Urinary bladder (tissue), 4 donors: Measurements from ENCODE around the gene DPP7. TPM values are rescaled to one million over a fixed set of nuclear protein-coding genes. Genes with fewer than 3 reads are reported as not detected.
A peak's percentile ranks its signal among the peaks of the same experiment; 100 is the strongest.
"Not testable (repeated sequence)": the region's sequence is repeated elsewhere in the genome, so short reads cannot be mapped to it uniquely, and the experiment has no call there.

Experiments
- DNase-seq: peaks from one replicate; pipeline ENCODE4 v3.0.0-alpha.2; 2015; ENCODE audit errors: extremely low spot score
- H3K27ac ChIP-seq: one replicate; pipeline ENCODE4 v1.5.1; 2013; ENCODE audit warnings: low read depth, mild to moderate bottlenecking, moderate library complexity
- H3K36me3 ChIP-seq: one replicate; pipeline ENCODE4 v1.6.1; 2013; ENCODE audit warnings: mild to moderate bottlenecking, moderate library complexity; ENCODE audit not compliant: insufficient read depth
- H3K4me1 ChIP-seq: one replicate; pipeline ENCODE4 v1.6.1; 2013; ENCODE audit warnings: mild to moderate bottlenecking, moderate library complexity; ENCODE audit not compliant: insufficient read depth
- H3K4me3 ChIP-seq: one replicate; pipeline ENCODE4 v1.5.1; 2013; ENCODE audit warnings: low read depth, low read length
- WGBS: extraction: QIAGEN DNeasy Blood & Tissue Kit; methylation state at CpG from one replicate; pipeline ENCODE4 v1.1.7; 2013; 5-methylcytosine and 5-hydroxymethylcytosine counted together
- polyA plus RNA-seq: library from polyadenylated mRNA; stranded (reverse); fragments of 200-250 nt; gene quantifications from one replicate; pipeline ENCODE4 v1.2.3, GENCODE V29; 2013
- total RNA-seq: library from RNA; depleted of rRNA; stranded (reverse); fragments of >200 nt; gene quantifications from one replicate; pipeline ENCODE4 v1.2.3, GENCODE V29; 2014
- donor health status: healthy with polysubstance abuse.
- donor health status: healthy.

DPP7 gene
- total and polyA plus RNA-seq, 2 donors, result 18.5 to 162 TPM

- 75% methylated on average over 17 of the region's 17 CpGs for WGBS
- no peak for DNase-seq
Observed at GRCh38 chr9:137141050-137141810, 26.7 kb upstream of the DPP7 start.

DNA sequence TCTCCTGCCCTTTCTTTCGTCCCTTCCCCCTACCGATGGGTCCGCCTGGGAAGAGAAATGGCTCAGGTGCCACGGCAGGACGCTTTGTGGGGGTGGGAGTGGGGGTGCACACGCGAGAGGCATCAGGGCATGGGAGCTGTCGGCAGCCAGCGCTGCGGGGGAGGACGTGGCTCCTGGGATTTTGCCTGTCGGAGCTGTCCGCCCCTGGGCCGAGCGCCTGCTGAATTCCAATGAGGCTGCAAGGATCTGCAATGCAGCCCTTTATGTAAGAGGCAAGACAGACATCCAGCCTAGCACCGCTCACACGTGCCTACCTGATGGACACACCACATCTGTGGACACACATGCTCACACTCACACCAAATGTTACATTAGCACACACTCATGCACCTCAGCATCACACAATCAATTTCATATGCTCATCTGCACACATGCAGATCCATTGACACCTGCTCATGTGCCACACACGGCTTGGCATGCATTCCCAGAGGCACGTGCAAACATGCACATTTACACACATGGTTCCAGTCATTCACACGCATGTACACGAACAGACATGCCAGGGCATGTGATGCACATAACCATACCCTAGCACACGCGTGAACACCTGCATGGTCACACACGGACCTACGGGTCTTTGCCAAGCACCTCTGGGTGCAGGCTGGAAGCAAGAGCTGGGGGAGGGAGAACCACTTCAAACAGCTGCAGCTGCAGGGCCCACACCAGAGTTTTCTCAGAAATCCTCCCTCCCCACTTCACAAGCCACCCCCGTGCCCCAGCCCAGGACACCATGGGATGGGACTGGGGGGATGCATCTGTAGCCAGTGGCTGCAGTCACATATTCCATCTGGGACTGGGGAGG lies 25.8 kb upstream of the DPP7 start:
- H3K4me3 ChIP-seq, result no peak overlapping the region
- WGBS, result 57% methylated on average over 26 of the region's 26 CpGs
- no peak overlapping the region for H3K27ac ChIP-seq
- H3K36me3 ChIP-seq, result no peaks in the 10 kb centered on the region
- no peak for DNase-seq
- H3K4me1 ChIP-seq, result peaks cover 2% of the 10 kb centered on the region

More at GRCh38 chr9:137141050-137141810, 26.7 kb upstream of the DPP7 start:
- Histone ChIP-seq H3K27ac (no peak overlapping the region), H3K4me3 (no peak overlapping the region), H3K36me3 (no peaks in the 10 kb centered on the region), H3K4me1 (peaks cover 2% of the 10 kb centered on the region)

GRCh38 chr9:137139468-137140150 lies 25.1 kb upstream of the DPP7 start:
- Histone ChIP-seq H3K4me1 (peaks cover 2% of the 10 kb centered on the region), H3K27ac (no peak overlapping the region), H3K36me3 (no peaks in the 10 kb centered on the region), H3K4me3 (no peak overlapping the region)
- WGBS, result 31% methylated on average over 37 of the region's 37 CpGs
- no peak for DNase-seq

DNA sequence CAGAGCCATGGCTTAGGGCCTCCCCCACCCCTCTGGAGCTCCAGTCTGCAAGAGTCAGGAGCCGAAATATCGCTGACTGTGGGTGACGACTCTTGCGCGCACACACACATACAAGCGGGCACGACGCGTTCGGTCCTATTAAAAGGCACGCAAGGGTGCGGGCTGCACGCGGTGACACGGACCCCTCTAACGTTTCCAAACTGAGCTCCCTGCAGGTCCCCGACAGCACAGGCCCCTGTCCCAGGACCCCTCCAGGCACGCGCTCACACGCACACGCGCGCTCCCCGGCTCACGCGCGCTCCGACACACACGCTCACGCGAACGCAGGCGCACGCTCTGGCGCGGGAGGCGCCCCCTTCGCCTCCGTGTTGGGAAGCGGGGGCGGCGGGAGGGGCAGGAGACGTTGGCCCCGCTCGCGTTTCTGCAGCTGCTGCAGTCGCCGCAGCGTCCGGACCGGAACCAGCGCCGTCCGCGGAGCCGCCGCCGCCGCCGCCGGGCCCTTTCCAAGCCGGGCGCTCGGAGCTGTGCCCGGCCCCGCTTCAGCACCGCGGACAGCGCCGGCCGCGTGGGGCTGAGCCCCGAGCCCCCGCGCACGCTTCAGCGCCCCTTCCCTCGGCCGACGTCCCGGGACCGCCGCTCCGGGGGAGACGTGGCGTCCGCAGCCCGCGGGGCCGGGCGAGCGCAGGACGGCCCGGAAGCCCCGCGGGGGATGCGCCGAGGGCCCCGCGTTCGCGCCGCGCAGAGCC lies 24.4 kb upstream of the DPP7 start, which contains the start of gene GRIN1:
TSS of gene GRIN1 (plus strand) at position 433 of the 746 bp plus-strand sequence. CDS start 333 bp downstream, outside the sequence.
- Histone ChIP-seq H3K4me1 (peaks cover 2% of the 10 kb centered on the region), H3K27ac (no peak within 1 kb of the TSS), H3K4me3 (no peak within 1 kb of the TSS), H3K36me3 (no peaks in the 10 kb centered on the region)
- DNase-seq, result no peak
- WGBS, result 6% methylated on average over 104 of the region's 104 CpGs

DNA sequence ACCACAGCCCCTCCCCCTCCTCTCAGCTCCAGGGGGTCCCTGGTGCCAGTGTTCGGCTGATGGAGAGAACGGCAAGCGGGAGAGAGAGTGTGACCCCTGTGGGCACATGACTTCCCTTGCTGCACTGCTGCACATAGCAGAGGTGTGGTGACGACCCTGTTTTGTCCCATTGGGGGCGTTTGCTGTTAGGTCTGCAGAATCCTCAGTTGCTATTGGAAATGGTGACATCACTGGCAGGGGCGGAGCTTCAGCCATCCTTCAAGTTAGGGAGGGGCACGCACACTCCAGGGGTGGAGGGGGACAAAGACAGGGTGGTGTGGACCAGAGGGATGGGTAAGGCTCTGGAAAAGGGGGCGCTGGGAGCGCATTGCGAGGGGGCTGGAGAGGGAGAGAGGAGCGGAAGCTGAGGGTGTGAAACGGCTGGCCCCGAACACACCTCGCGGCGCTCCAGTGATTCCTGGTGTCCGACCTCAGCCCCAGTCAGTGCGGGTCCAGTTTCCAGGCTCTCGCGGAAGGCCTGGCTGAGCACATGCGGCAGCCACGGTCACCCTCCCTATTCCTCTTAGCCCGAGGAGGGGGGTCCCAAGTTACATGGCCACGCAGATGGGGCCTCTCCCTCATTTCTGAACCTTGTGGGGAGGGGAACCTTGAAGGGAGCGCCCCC lies 23.7 kb upstream of the DPP7 start:
- 6% methylated on average over 25 of the region's 25 CpGs for WGBS
- Histone ChIP-seq H3K4me1 (peaks cover 2% of the 10 kb centered on the region), H3K4me3 (no peak overlapping the region), H3K27ac (no peak overlapping the region), H3K36me3 (no peaks in the 10 kb centered on the region)
- no peak for DNase-seq

- H3K4me3 ChIP-seq, result no peak overlapping the region
- DNase-seq, result no peak
- H3K4me1 ChIP-seq, result peaks cover 2% of the 10 kb centered on the region
- WGBS, result 71% methylated on average over 23 of the region's 23 CpGs
- H3K27ac ChIP-seq, result no peak overlapping the region
- no peaks in the 10 kb centered on the region for H3K36me3 ChIP-seq
Observed at GRCh38 chr9:137136881-137137607, 22.5 kb upstream of the DPP7 start.

- no peaks in the 10 kb centered on the region for H3K36me3 ChIP-seq
- H3K4me3 ChIP-seq, result no peak overlapping the region
- H3K27ac ChIP-seq, result no peak overlapping the region
- WGBS, result 36% methylated on average over 27 of the region's 27 CpGs
- peaks cover 2% of the 10 kb centered on the region for H3K4me1 ChIP-seq
- no peak for DNase-seq
Observed at GRCh38 chr9:137136261-137136880, 21.8 kb upstream of the DPP7 start.

DNA sequence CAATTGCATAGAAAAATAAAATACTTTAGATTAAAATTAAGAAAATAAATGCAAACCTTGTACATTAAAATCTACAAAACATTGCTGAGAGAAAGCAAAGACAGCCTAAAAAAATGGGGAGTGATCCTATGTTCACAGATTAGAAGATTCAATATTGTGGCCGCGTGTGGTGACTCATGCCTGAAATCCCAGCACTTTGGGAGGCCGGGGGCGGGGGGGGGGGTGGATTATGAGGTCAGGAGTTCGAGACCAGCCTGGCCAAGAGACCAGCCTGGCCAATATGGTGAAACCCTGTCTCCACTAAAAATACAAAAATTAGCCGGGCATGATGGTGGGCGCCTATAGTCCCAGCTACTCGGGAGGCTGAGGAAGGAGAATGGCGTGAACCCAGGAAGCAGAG lies 20.6 kb upstream of the DPP7 start:
- not testable (repeated sequence) for H3K36me3 ChIP-seq, H3K27ac ChIP-seq, H3K4me1 ChIP-seq, H3K4me3 ChIP-seq, DNase-seq
- WGBS, result 75% methylated on average over 9 of the region's 9 CpGs

DNA sequence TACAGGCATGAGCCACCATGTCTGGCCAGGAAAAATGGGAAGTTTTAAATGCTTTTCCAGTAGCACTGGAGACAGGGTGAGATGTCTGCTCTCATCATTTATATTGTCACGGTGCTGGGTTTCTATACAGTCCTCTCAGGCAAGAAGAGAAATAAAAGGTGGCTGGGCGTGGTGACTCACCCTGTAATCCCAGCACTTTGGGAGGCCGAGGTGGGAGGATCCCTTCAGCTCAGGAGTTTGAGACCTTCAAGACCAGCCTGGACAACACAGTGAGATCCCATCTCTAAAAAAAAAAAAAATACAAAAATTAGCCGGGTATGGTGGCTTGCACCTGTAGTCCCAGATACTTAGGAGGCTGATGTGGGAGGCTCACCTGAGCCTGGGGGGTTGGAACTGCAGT lies 19.7 kb upstream of the DPP7 start:
- 80% methylated on average over 4 of the region's 4 CpGs for WGBS
- H3K4me1 ChIP-seq, result peaks cover 1% of the 10 kb centered on the region
- H3K4me3 ChIP-seq, result no peak overlapping the region
- H3K27ac ChIP-seq, result no peak overlapping the region
- DNase-seq, result no peak
- H3K36me3 ChIP-seq, result no peaks in the 10 kb centered on the region

GRCh38 chr9:137130176-137130755 lies 15.7 kb upstream of the DPP7 start:
- DNase-seq, result no peak
- Histone ChIP-seq H3K4me1 (no peaks in the 10 kb centered on the region), H3K27ac (no peak overlapping the region), H3K36me3 (no peaks in the 10 kb centered on the region), H3K4me3 (peak overlapping the region; percentile 67)
- WGBS, result 5% methylated on average over 58 of the region's 58 CpGs

DNA sequence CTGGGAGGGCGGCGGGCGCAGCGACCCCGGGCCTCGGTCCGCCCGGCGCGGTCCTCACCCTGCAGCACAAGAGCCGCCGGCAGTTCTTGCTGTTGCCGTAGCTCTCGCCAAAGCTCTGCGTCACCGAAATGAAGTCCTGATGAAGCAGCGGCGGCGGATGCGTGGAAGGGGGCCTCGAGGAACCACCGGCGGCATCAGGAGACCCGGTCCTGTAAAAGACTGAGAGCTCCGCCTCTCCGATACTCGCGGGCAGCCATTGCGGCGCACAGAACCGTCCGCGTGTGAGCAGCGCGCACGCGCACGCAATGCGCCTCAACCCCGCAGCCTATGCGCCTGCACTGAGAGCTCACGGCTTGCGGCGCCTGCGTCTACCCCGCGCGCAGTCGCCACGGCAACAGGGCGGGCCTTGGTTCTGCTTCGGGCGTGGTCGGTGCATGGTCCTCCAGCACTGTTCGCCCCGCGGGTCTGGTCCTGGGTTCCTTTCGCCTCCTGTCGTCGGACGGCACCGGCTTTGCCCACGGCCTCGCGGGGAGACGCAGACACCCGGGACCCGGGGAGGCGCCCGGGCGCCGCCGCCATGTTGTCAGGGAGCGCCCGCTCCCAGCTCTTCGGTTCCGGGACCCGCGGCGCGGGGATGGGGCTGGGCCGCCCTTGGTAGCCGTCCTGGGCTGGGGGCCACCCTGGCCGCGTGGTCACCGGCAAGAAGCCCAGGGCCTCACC lies 15.1 kb upstream of the DPP7 start:
- no peak for DNase-seq
- under 1% methylated on average over 86 of the region's 86 CpGs for WGBS
- no peaks in the 10 kb centered on the region for H3K36me3 ChIP-seq
- H3K4me3 ChIP-seq, result peak overlapping the region; percentile 67
- no peaks in the 10 kb centered on the region for H3K4me1 ChIP-seq
- H3K27ac ChIP-seq, result no peak overlapping the region
